Ovary (tissue), 9 donors: Measurements from ENCODE around the gene KCTD16. TPM values are rescaled to one million over a fixed set of nuclear protein-coding genes. Genes with fewer than 3 reads are reported as not detected.

Experiments
- DNase-seq, 5 donors: peaks; one replicate each; pipeline ENCODE4 v3.0.0-alpha.2; 2019 to 2020
- H3K27ac ChIP-seq, 2 donors: fragments of 200-600 bp; one replicate each; pipeline versions ENCODE4 v1.5.1 to v1.8.0; 2019 to 2022
- H3K27me3 ChIP-seq: fragments of 200-600 bp; one replicate; pipeline ENCODE4 v1.8.0; 2022
- H3K36me3 ChIP-seq: fragments of 200-600 bp; sonication (generic); one replicate; pipeline ENCODE4 v1.5.1; 2019
- H3K4me1 ChIP-seq: one replicate; pipeline ENCODE4 v1.8.1; 2013; ENCODE audit warnings: mild to moderate bottlenecking, moderate library complexity; ENCODE audit not compliant: insufficient read depth
- H3K4me3 ChIP-seq: fragments of 200-600 bp; sonication (generic); one replicate; pipeline ENCODE4 v1.5.1; 2017
- H3K9me3 ChIP-seq, 2 donors: fragments of 200-600 bp in 1 of 2; sonication (generic) in 1 of 2; one replicate each; pipeline versions ENCODE4 v1.5.1 to v1.8.1; 2013 to 2019; ENCODE audit warnings: mild to moderate bottlenecking in 1 of 2, moderate library complexity in 1 of 2
- EP300 ChIP-seq: sonication (generic); formaldehyde crosslinking; IDR thresholded peaks from one replicate; pipeline ENCODE4 v1.6.1; 2017; ENCODE audit warnings: antibody characterized with exemption
- POLR2A ChIP-seq: fragments of 450-650 bp; IDR thresholded peaks from one replicate; pipeline ENCODE4 v1.6.1; 2017; ENCODE audit warnings: antibody characterized with exemption, mild to moderate bottlenecking, moderate library complexity
- WGBS, 3 donors: extraction: QIAGEN DNeasy Blood & Tissue Kit in 1 of 3; methylation state at CpG; one replicate each; pipeline versions ENCODE4 v1.1.5 to v1.1.7; 2013 to 2017; 5-methylcytosine and 5-hydroxymethylcytosine counted together
- intact Hi-C, 4 donors: fragments of 100-400 bp; cut with DNase I; formaldehyde crosslinking; loops; one replicate each; pipeline versions ENCODE4 v1.11.0 to v1.15.1; 2022 to 2023
- polyA plus RNA-seq, 2 donors: library from polyadenylated mRNA; stranded (reverse); fragments of 200-250 nt in 1 of 2; fragments of 350-450 nt in 1 of 2; fragmentation: Illumina TruSeq in 1 of 2; extraction: RNeasy Lipid Tissue Mini Kit (QIAGEN cat#74804) in 1 of 2; gene quantifications; one replicate each; pipeline ENCODE4 v1.2.3, GENCODE V29; 2013 to 2014
- total RNA-seq, 7 donors: library from RNA; depleted of rRNA in 2 of 7; stranded (reverse); fragments of >200 nt in 2 of 7; fragmentation: NEBNext Ultra II Directional in 3 of 7; extraction: Animal tissue kit (Norgen Biotek cat#: 25700) in 3 of 7; gene quantifications; one replicate each; pipeline versions ENCODE4 v1.1.0 to v1.2.4, GENCODE V29; 2016 to 2023
- TF ChIP-seq, protein P1 (sequence below), 3 donors: fragments of 450-650 bp in 2 of 3; fragments of 200-600 bp in 1 of 3; IDR thresholded peaks; one replicate each; pipeline versions ENCODE4 v1.5.1 to v1.8.0; 2016 to 2022; ENCODE audit warnings: antibody characterized with exemption in 3 of 3, mild to moderate bottlenecking in 1 of 3
- donor health status: DM: no; HTN: no; CAD: no; lungs with moderate emphysema.
- donor health status: DM: no; HTN: no; CAD: no.
- donor health status: Bipolar disorder and iron deficiency.
- donor health status: DM: yes; HTN: yes; CAD: no.
- donor health status: DM: no; HTN: no; CAD: no.
- donor health status: DM: yes; HTN: yes; CAD: no.

KCTD16 gene
- total and polyA plus RNA-seq, 9 donors: under 0.01 to 0.46 (median 0.13) TPM; not detected in 1

DNA sequence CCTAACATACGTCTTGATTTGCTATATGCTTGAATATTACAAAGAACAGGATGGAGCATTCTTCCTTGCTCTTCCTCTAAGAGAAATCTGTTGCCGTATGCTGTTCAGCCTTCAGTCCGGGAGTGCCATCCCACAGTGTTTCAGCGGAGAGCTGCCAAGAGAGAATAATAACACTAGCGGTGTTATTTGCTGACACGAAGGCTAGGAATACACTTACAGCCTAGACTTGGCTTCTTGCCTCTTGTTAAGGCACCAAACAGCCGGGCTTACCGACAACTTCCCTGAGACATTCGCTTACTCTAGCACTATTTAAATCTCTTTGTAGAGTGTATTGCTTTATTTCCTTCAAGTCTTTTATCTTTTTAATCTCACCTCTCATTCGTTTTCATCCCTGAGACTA lies 31.4 kb downstream of the KCTD16 start:
- no peaks in the 10 kb centered on the region for H3K9me3 ChIP-seq
- no peak overlapping the region for H3K27ac ChIP-seq
- H3K36me3 ChIP-seq: no peaks in the 10 kb centered on the region
- DNase-seq: peak in 2 of 5 donors; percentile 8 to 9
- no peak overlapping the region for H3K4me3 ChIP-seq
- H3K4me1 ChIP-seq: no peaks in the 10 kb centered on the region
- WGBS, 3 donors: 4 to 16% (median 5%) methylated on average over 10 of the region's 10 CpGs
- no peak for TF ChIP-seq EP300
- no peak for TF ChIP-seq POLR2A
- TF ChIP-seq, protein P1, sequence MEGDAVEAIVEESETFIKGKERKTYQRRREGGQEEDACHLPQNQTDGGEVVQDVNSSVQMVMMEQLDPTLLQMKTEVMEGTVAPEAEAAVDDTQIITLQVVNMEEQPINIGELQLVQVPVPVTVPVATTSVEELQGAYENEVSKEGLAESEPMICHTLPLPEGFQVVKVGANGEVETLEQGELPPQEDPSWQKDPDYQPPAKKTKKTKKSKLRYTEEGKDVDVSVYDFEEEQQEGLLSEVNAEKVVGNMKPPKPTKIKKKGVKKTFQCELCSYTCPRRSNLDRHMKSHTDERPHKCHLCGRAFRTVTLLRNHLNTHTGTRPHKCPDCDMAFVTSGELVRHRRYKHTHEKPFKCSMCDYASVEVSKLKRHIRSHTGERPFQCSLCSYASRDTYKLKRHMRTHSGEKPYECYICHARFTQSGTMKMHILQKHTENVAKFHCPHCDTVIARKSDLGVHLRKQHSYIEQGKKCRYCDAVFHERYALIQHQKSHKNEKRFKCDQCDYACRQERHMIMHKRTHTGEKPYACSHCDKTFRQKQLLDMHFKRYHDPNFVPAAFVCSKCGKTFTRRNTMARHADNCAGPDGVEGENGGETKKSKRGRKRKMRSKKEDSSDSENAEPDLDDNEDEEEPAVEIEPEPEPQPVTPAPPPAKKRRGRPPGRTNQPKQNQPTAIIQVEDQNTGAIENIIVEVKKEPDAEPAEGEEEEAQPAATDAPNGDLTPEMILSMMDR (IDR thresholded peaks at IDR 0.05): no peak
- no peaks in the 10 kb centered on the region for H3K27me3 ChIP-seq
- intact Hi-C loops: no loop called here

DNA sequence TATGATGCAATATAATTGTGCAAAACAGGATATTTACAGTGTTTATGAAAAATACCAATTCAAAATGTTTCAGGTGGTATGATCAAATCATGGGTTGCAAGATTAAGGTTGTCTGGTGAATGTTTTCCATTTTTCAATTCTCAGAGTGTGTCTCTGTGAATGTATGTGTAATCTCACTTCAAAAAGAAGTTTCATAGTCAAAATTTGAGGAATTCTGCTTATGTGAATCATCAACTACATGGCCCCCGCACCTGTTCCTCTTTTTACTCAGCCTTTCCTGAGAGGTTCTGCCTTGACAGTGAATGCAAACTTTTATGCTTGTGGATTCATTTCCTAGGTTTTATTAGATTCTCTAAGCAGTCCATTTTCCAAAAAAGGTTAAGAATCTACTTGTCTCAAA lies 32.1 kb downstream of the KCTD16 start:
- DNase-seq: no peak
- no peaks in the 10 kb centered on the region for H3K27me3 ChIP-seq
- no peak overlapping the region for H3K27ac ChIP-seq
- no peaks in the 10 kb centered on the region for H3K36me3 ChIP-seq
- WGBS, 3 donors: 71 to 83% (median 81%) methylated on average over 1 of the region's 1 CpG
- H3K4me1 ChIP-seq: no peaks in the 10 kb centered on the region
- intact Hi-C loops: no loop called here
- H3K4me3 ChIP-seq: no peak overlapping the region
- TF ChIP-seq EP300 (no peak), POLR2A (no peak)
- TF ChIP-seq, protein P1 (IDR thresholded peaks at IDR 0.05): no peak
- H3K9me3 ChIP-seq: no peaks in the 10 kb centered on the region

DNA sequence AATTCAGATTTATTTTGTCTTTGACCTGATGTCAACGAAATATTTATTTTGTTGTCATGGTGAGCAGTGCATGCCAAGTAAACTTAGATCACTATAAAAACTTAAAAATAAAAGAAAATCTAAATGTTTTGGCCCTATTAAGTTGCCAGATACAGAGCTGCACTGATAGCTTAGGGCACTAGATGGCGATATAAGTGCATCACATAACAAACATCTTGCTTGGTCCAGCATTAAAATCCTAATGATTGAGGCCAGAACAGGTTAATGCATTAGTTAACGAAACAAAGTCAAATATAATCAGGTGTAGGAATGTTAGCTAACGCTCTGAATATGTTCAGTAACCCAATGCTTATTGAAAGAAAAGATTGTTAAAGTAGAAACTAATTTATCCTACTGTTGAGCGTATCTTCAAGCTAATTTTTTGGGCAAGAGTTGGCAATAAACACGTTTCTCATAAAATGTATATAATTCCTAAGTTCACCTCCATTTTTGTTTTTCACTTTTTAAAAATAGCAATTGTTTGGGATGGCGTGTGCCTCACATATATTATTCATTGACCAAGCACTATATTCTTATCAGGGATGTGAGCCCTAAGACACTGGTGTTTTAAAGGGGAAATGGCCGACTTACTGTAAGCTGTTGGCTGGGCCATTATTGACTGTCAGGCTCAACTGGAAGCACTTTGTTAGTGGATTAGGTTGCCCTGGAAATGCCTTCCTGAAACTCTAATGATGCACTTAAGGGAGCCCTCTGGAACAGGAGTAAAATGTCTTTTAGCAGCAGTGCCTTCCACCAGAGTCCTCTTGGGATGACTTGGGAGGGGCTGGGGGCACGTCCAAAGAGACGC lies 33.3 kb downstream of the KCTD16 start:
- Histone ChIP-seq H3K4me1 (no peaks in the 10 kb centered on the region), H3K27me3 (no peaks in the 10 kb centered on the region), H3K4me3 (no peak overlapping the region), H3K9me3 (no peaks in the 10 kb centered on the region), H3K27ac (no peak overlapping the region), H3K36me3 (no peaks in the 10 kb centered on the region)
- DNase-seq: peak in 1 of 5 donors; percentile 36
- intact Hi-C loops: no loop called here
- WGBS, 3 donors: 33 to 39% (median 36%) methylated on average over 10 of the region's 10 CpGs
- TF ChIP-seq EP300: no peak
- TF ChIP-seq, protein P1 (IDR thresholded peaks at IDR 0.05): peak; percentile 38 to 66 (median 44)

DNA sequence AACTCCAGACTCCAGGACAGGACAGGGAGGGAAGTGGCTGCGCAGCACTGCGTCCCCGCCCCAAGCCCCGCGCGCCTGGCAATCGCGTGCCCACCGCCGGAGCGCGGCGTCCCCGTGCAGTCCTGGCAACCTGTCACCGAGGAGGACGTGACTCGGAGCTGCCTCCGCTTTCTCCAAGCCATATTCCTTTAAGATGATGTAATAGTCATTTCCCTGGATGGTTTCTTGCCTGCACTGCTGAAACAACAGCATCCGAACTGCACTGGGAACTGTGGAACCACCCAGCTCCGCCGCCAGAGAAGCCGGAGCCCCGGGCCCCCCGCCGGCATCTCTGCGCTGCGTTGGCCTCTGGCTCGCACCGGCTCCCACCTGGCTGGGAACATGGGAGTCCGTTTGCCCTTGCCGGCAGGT lies 34.5 kb downstream of the KCTD16 start:
- Histone ChIP-seq H3K4me1 (no peaks in the 10 kb centered on the region), H3K27ac (no peak overlapping the region), H3K9me3 (no peaks in the 10 kb centered on the region), H3K4me3 (peak overlapping the region; percentile 18), H3K36me3 (no peaks in the 10 kb centered on the region), H3K27me3 (no peaks in the 10 kb centered on the region)
- peak in 2 of 5 donors; percentile 8 to 30 for DNase-seq
- TF ChIP-seq POLR2A (no peak), EP300 (no peak)
- TF ChIP-seq, protein P1 (IDR thresholded peaks at IDR 0.05): no peak
- 1 to 2% (median 1%) methylated on average over 31 of the region's 31 CpGs for WGBS, 3 donors
- intact Hi-C loops: no loop called here
